GM21390 (cell line): ENCODE results near the gene MIB2.
A peak's percentile ranks its signal among the peaks of the same experiment; 100 is the strongest.
"Not testable (repeated sequence)": the region's sequence is repeated elsewhere in the genome, so short reads cannot be mapped to it uniquely, and the experiment has no call there.

ENCODE experiments used
- ATAC-seq: cut with Tn5 transposase; IDR thresholded peaks from one replicate; pipeline ENCODE4 v1.9.1; 2021; ENCODE audit not compliant: unreplicated experiment

MIB2 gene

DNA sequence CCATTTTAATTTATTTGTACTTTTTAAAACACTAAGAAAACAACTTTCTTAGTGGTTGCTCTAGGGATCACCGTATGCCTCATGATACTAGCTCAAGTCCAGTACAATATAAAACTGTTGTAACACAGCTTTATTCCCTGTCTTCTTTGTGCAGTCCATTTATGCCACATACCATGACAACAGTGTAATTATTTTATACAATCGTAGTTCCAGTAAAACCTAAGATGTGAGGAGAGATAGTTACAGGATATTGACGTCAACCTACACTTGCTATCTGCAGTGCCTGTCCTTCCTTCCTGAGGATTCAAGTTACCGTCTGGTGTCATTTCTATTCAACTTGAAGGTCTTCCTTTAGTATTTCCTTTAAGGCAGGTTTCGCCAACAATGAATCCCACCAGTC is 31.0 kb downstream of the MIB2 start:
- ATAC-seq: not testable (repeated sequence)

DNA sequence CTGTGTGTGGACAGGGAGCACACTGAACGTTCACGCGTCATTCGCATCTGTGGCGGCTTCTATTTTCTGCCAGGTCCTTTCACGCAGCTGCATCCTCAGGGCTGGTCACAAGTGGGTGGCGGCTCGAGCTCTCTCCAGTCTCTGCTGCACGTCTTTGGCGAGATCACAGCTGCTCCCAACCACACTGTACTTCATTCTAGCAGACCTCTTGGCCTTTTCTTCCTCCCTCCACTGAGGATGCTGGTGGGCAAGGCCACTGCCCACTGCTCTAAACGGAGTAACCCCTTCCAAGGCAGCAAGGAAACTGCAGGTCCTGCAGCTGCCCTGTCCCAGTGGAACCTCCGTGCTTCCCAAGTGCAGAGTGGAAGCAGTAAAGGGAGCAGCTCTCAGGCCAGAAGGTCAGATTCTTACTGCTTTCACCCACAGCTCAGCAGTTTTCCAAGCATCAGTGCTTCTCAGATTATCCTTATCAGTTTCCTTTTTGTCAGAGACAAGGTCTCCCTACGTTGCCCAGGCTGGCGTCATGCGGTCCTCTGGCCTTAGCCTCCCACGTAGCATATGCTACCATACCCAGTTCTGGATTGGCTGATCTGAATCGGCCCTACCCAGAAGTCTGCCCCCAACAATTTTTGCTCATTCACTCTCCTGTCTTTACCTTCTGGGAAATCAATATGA is 32.4 kb downstream of the MIB2 start:
- not testable (repeated sequence) for ATAC-seq

DNA sequence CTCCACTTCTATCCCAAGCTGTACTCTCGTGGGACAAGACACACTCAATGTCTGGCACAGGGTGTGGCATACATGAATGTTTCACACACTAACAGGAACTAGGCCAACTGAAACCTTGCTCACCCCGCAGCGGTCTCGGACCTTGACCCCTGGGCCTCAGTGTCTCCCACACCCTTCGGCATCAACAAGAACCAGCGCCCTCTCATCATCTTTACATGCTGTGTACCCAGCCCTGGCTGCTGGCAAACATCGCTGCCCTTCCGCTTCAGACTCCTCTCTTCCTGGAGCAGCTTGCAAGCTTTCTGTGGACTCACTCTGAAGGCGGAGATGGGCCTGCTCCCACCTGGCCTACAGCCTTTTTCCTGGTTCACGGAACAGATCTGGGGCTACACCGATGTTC is 33.0 kb downstream of the MIB2 start:
- not testable (repeated sequence) for ATAC-seq

DNA sequence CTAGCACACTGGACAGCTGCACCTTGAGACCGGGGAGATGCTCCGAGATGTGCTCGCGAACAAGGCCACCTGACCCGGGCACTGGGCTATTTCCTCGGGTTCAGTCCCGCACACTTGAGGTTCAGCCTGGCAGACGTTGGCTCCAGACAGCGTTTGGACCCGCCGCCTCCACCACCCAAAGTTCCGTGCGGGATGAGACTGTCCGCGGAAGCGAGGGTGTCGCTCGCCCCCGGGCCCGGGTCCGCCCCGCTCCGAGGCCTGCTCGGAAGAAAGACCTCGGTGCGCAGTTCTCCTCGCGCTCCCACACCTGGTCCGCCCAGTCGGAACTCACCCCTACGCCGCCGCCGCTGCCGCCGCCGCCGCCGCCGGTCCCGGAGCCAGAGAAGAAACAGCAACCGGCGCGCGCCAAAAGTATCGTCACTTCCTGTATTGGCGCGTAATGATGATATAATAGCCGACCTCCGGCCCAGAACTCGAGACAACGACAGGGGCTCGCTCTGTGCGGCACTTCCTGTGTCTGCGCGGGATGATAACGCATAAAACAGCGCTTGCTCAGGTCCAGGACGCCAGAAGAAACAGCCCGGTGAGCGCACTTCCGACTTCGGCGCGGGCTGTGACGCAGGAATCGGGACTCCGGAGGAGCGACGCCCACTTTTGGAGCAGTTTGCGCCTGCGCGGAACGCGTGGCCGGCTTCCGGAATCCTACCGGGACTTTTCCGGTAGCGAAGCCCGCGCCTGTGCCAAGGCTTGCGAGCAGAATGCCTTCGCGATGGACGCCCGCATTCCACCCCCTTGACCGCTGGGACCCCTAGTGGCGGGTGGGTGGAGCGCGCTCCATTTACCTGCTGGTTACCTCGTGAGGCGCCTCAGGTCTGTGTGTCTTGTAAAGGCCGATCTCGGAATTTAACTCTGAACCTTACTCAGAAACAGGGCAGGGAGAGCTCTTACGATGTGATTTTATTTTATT is 43.6 kb downstream of the MIB2 start, which contains the start of gene CDK11B:
Gene CDK11B (minus strand): TSS at position 422 of the 967 bp plus-strand sequence. CDS start 1,519 bp downstream, outside the sequence.
- ATAC-seq: peak; percentile 75

DNA sequence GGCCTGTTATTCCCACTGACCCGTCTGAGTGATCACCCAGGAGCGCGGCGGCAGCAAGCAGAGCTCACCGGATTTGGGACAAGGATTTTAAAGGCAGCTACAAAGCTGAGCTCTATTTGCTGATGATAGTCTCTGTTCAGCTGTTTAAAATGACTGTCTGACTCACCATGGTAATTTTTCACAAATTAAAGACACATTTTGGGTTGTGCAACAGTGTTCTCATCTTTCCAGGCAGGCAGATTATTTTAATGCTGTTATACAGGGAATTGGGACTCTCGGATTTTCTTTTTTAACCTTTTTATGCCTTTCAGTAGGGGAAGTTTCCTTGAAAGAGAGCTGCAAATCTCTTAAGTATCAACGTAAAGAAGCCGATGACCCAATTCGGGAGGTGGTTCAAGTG is 47.1 kb downstream of the MIB2 start:
- ATAC-seq: not testable (repeated sequence)

DNA sequence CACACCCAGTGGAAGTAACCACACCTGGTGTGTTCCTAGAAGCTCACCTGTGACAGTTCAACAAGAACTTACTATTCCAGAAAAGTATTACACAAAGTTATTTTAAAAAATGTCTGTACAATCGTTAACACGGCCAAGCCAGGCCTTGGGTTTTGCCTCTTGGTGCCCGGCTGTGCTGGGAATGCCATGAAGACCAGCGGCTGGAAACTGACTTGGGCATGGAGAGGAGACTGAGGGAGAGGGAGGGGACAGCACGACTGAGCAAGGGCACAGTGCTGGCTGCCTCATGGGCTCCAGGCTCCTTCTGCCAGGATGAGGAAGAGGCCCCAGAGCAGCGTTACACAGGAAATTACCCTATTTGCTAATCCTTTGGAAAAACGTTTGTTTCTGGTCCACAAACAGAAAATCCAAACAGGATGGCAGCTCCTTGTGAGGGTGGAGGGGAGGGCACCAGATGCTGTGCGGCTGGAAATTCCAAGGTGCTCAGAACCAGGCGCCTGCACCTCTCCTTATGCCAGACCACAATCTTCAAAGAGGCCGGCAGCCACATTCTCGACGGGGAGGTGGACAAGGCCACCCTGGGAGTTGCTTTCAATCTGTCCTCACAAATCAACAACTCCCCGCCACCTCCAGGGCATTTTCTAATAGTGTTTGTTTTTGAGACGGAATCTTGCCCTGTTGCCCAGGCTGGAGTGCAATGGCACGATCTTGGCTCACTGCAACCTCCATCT is 47.7 kb downstream of the MIB2 start:
- not testable (repeated sequence) for ATAC-seq

DNA sequence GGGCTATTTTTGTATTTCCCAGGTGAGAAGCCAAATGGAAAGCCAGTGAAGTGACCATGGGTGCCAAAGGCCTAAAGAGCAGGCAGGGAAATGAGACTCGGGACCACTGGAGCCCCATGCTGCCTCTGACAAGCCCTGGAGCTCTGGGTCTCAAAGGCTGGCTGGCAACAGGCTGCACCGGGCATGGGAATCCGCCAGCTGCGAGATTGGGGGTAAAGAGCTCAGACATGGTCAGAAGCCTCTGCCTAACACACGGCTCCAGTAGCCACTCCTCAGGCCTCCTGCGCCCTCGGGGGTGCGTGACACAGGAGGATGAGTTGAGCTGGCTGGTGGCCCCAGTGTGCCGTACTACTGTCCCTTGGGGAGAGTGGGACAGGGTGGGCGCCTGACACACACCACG is 49.0 kb downstream of the MIB2 start:
- ATAC-seq: not testable (repeated sequence)

DNA sequence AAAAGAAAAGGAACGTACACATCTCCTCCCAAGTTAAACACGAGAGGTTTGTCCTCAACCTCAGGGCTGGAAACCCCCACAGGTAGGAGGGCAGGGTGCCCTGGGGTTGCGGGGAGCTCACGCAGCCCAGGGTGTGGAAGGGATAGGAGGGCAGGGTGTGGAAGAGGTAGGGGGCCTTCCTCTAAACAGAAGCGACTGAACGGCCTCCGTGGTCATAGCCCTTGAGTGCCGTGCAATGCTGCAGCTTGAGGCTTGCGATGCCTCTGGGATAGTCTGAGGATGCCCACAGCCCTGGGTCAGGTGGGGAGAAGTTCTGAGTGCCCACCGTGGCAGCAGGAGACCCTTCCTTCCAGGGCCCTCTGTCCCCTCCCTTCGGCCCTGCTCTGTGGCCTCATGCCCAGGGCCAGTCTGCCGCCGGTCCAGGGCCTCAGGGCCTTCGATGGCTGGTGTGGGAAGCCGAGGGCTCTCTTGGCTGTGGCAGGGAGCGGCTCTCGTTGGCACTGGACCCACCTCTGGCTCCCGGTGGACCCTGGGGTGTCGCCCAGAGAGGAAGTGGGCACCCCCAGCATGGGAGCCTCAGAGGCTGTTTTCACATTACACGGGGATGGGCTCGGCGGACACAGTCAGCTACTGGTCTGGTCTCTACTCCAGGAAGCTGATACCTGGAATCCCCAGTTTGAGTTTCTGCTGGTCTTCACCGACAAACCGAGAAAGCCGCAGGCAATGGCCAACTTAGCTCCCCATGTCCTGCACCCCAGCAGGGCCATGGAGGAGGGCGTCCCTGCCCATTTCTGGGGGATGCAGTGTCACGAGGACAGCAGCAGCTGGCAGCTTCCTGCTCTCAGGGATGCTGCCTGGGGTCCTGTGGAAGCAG is 49.9 kb downstream of the MIB2 start:
- ATAC-seq: no peak

DNA sequence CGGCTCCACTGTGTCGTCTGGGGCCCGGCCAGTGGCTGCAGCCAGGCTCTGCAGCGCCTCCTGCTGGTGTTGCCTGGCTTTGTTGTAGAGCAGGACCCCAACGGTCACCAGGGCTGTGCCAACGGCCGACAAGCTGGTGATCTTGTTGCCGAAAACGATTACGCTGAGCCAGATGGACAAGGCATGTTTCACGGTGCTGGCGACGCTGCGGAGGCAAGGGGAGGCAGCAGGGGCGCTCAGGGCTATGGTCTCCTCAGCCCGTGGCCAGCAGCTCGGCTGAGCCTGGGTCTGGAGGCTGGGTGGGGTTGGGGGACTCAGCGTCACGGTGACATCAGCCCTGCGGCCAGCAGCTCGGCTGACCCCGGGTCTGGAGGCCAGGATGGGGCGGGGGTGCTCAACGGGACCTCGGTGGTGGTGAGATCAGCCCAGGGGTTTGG is 50.5 kb downstream of the MIB2 start:
- no peak for ATAC-seq

DNA sequence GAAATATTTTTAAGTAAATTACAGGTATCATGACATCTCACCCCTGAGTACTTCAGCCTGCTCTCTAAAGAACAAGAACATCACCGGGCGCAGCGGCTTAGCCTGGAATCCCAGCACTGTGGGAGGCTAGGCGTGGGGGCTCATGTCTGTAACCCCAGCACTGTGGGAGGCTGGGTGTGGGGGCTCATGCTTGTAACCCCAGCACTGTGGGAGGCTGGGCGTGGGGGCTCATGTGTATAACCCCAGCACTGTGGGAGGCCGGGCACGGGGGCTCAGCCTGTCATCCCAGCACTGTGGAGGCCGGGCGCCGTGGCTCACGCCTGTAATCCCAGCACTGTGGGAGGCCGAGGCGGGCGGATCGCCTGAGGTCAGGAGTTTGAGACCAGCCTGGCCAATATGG is 51.2 kb downstream of the MIB2 start:
- no peak for ATAC-seq

DNA sequence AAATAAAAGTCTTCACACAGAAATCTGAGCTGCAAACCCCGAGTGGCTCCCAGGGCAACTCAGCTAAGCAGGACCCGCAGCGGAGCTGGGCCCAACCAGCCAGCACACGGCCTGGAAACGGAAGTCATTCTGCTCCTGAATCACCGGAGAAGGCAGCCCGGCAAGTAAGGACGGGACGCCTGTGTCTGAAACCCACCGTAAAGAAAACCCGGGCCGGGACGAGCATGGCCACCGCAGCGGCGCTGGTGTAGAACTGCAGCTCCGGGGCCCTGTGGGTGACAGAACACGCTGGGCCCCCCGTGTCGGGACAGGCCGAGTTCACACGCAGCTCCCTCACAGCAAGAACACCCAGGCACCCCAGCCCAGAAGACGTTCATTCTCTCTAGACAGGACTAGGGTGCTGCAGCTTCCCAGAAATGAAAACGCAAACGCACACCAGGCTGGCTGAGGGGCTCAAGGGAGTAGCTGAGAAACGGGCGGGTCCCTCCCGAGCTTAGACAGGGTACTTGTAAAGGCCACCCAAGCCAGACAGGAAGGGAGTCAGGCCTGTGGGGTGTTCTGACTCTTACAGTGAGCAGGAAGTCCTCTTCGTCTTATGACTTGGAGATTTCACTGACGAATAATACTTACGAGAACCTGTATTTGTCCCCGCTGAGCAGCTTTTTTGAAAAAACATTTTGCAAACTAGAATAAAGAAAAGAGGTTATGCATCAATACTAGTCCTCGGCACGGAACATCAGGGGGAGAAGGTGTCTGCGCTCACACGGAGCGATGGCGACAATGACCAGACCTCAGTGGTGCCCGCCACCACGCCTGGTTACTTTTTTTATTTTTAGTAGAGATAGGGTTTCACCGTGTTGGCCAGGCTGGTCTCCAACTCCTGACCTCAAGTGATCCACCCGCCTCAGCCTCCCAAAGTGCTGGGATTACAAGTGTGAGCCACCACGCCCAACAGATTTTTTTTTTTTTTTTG is 54.5 kb downstream of the MIB2 start:
- no peak for ATAC-seq

DNA sequence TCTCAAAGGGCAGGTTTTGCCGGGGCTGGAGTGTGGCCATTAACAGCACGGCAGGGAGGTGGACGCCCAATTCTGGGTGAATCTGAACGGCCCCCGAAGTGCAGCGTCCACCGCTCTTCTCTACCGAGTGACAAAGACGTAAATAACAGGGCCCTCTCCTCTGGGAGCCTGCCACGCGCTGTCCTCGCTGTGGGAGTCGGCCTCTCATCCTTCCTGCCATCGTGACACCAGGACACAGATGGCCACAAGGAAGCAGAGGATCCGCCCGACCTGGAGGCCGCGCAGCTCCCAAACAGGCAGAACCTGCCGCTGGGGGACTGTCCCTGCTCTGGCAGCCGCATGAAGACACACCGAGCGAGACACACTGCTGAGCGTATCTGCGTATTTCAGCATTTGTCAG is 55.6 kb downstream of the MIB2 start:
- ATAC-seq: no peak

DNA sequence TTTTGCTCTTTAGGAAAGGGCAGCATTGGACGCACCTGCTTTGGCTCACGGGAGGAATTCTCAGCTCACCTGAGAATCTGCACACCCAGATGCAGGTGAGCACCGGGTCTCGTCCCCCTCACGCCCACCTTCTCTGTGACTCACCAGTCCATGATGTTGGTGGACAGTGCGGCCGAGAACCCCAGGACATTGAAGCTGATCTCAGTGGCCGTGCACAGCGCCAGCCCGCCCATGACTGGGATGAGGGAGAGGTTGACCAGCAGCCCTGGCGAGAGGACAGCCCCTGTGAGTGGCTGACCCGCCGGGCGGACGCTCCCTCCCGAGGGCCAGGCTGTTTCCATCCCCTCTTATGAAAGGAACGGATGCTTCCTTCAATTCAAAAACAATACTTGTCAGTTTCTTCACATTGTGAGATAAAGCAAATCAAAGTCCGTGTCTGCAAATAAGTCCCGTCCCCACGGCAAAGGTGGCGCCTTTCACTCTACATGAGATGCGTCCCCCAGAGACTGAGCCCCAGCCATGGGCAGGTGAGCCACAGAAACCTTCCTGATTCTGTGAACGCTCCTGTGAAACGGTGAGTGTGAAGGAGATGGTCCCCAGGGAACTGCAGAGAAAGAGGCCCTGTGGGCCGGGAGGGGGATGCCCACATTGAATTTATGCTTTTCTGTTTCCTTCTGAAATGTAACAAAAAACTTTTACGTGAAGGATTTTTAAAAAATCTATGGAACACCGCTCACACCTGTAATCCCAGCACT is 56.2 kb downstream of the MIB2 start:
- ATAC-seq: no peak

DNA sequence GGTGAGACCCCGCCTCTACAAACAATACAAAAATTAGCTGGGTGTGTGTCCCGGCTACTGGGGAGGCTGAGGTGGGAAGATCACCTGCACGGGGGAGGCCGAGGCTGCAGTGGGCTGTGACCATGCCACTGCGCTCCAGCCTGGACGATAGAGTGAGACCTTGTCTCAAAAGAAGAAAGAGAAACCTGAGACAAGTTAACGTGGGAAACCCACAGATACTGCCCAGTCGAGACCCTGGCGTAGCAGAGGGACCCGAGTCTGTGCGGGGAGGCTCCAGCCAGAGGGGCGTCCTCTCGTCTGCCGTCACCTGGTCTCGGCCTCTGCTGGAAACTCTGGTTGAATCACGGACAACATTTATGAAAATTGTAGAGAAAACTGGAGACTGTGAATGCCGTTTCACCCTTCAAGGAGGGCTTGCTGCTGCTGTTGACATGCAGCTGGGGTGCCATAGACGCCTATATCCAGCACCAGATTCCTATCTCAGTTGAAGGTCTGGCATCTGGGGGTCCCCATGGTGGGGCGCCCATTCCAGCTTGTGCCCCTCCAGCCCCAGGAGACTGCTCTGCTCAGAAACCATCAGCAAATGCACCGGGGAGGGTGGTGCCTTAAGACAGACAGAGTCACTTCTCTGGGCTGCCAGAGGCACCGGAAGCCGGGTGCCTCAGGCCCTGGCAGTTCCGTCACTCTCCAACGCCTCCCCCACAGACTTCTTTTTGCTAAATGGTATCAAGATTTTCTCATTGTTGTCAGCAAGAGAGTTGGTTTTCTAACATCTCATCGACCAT is 57.1 kb downstream of the MIB2 start:
- no peak for ATAC-seq

DNA sequence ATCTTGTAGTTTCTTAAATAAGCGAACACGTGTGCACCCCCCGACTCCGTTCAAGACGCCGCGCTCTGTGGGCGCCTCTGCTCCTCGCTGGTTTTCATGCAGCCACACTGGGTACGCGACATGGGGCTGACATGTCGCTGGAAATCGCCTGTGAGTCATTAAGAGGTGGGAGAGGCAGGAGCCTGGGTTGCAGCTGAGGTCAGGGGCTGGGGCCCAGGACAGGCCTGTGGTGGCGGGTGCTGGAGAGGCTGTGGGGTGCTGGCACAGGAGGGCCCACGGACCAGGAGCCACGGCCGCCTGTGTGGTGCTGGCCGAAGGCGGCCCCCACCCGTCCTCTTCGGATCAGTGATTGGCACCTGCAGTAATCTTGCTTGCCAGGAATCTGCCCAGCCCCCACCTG is 59.5 kb downstream of the MIB2 start:
- ATAC-seq: not testable (repeated sequence)

DNA sequence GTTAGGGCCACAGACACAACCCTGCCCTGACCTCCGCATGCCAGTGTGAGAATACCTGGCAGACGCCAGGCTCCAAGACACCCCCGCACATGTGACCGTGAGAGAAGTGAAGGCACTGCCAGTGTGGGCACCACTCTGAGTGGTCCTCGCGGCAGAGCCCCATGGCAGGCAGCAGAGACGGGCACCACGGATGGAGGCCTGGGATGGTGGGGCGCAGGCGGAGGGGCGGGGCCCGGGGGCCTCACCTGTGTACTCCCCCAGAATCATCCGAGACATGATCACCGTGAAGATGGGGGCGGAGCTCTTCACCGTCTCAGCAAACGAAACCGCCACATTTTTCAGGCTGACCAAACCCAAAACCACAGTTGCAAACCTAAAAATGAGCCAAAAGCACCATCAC is 59.9 kb downstream of the MIB2 start:
- not testable (repeated sequence) for ATAC-seq

DNA sequence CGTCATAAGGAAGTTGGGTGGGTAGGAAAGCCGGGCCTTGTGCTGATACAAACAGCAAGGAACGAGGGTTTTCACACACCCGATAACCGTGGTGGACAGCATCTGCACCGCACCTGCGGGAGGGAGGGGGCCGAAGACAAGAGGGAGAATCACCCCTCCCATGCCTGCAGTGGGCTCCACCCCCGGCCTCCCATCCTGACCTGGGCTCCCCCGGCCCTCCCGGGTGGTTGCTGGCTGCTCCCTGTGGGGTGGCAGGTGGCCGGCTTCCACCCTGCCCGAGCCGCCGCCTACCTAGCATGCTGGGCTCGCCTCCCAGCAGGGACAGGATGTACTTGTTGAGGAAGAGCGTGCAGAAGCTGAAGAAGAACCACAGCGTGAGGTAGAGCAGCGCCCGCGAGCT is 60.8 kb downstream of the MIB2 start:
- ATAC-seq: not testable (repeated sequence)
